HepG2 (cell line): Measurements from ENCODE around the gene SIX4. TPM values are rescaled to one million over a fixed set of nuclear protein-coding genes. Genes with fewer than 3 reads are reported as not detected.
A peak's percentile ranks its signal among the peaks of the same experiment; 100 is the strongest.

Source experiments
- ARNT2 ChIP-seq: sonication (generic); formaldehyde crosslinking; IDR thresholded peaks from 2 replicates; pipeline ENCODE4 v1.8.0; 2022; ENCODE audit warnings: mild to moderate bottlenecking, low read depth, missing genetic modification reagents, moderate library complexity
- GZF1 ChIP-seq: sonication (generic); formaldehyde crosslinking; IDR thresholded peaks from 2 replicates; pipeline ENCODE4 v1.5.1; 2020; ENCODE audit warnings: mild to moderate bottlenecking, missing genetic modification reagents
- HOXD1 ChIP-seq: sonication (generic); formaldehyde crosslinking; IDR thresholded peaks from 2 replicates; pipeline ENCODE4 v1.5.0; 2020; ENCODE audit warnings: missing genetic modification reagents
- IKZF4 ChIP-seq: sonication (generic); formaldehyde crosslinking; IDR thresholded peaks from 2 replicates; pipeline ENCODE4 v1.5.1; 2020; ENCODE audit warnings: borderline replicate concordance, mild to moderate bottlenecking, low read depth, missing genetic modification reagents; ENCODE audit errors: not compliant biosample characterization
- LCORL ChIP-seq, 2 experiments: fragments of 450-650 bp in 1 of 2; sonication (generic) in 1 of 2; formaldehyde crosslinking in 1 of 2; IDR thresholded peaks; 2 replicates each; pipeline versions ENCODE4 v1.5.0 to v1.6.1; 2017 to 2020; ENCODE audit warnings: antibody characterized with exemption in 1 of 2, missing genetic modification reagents in 1 of 2
- NCOA1 ChIP-seq: sonication (generic); formaldehyde crosslinking; IDR thresholded peaks from 2 replicates; pipeline ENCODE4 v1.9.0; 2021; ENCODE audit warnings: missing genetic modification reagents
- NFATC3 ChIP-seq: sonication (generic); formaldehyde crosslinking; IDR thresholded peaks from 2 replicates; pipeline ENCODE4 v1.5.1; 2020; ENCODE audit warnings: mild to moderate bottlenecking, missing genetic modification reagents
- TARDBP ChIP-seq: sonication (generic); formaldehyde crosslinking; IDR thresholded peaks from 2 replicates; pipeline ENCODE4 v1.8.0; 2022; ENCODE audit warnings: mild to moderate bottlenecking, missing genetic modification reagents
- TBP ChIP-seq: sonication (generic); formaldehyde crosslinking; IDR thresholded peaks from 2 replicates; pipeline ENCODE4 v1.5.0; 2020; ENCODE audit warnings: missing genetic modification reagents
- ZBTB21 ChIP-seq: sonication (generic); formaldehyde crosslinking; IDR thresholded peaks from 2 replicates; pipeline ENCODE4 v1.4.0; 2020; ENCODE audit warnings: missing genetic modification reagents
- ZFYVE20 ChIP-seq: sonication (generic); formaldehyde crosslinking; IDR thresholded peaks from 2 replicates; pipeline ENCODE4 v1.8.0; 2023; ENCODE audit warnings: low read depth, mild to moderate bottlenecking, moderate library complexity, missing genetic modification reagents, borderline replicate concordance
- ZNF292 ChIP-seq: sonication (generic); formaldehyde crosslinking; IDR thresholded peaks from 2 replicates; pipeline ENCODE4 v1.8.1; 2022; ENCODE audit warnings: mild to moderate bottlenecking, low read depth, missing genetic modification reagents, borderline replicate concordance
- ZNF501 ChIP-seq: sonication (generic); formaldehyde crosslinking; IDR thresholded peaks from 2 replicates; pipeline ENCODE4 v1.5.1; 2020; ENCODE audit warnings: mild to moderate bottlenecking, moderate library complexity, missing genetic modification reagents
- ZNF572 ChIP-seq: sonication (generic); formaldehyde crosslinking; IDR thresholded peaks from 2 replicates; pipeline ENCODE4 v1.5.1; 2020; ENCODE audit warnings: mild to moderate bottlenecking, missing genetic modification reagents
- ZNF605 ChIP-seq: sonication (generic); formaldehyde crosslinking; IDR thresholded peaks from 2 replicates; pipeline ENCODE4 v1.8.0; 2022; ENCODE audit warnings: mild to moderate bottlenecking, missing genetic modification reagents
- ZNF816 ChIP-seq: sonication (generic); formaldehyde crosslinking; IDR thresholded peaks from 2 replicates; pipeline ENCODE4 v1.8.0; 2022; ENCODE audit warnings: missing genetic modification reagents, mild to moderate bottlenecking, borderline replicate concordance
- ZSCAN31 ChIP-seq: sonication (generic); formaldehyde crosslinking; IDR thresholded peaks from 2 replicates; pipeline ENCODE4 v1.5.0; 2020; ENCODE audit warnings: low read depth, mild to moderate bottlenecking, missing genetic modification reagents
- polyA plus RNA-seq, 8 experiments: library from polyadenylated mRNA; depleted of rRNA in 3 of 8; stranded (reverse) in 7 of 8; unstranded in 1 of 8; fragments of >200 nt; fragmentation: Illumina TruSeq in 4 of 8; extraction: Trizol in 4 of 8; gene quantifications; 2 replicates each; pipeline versions ENCODE4 v1.2.1 to v1.2.3, GENCODE V29; 2011 to 2016; ENCODE audit warnings: low read depth in 4 of 8, missing spikeins in 1 of 8, mixed read lengths in 1 of 8; ENCODE audit not compliant: insufficient read depth in 1 of 8
- total RNA-seq, 5 experiments: library from RNA; depleted of rRNA; stranded (reverse); fragments of >200 nt; fragmentation: Illumina TruSeq; extraction: Trizol; gene quantifications; 2 replicates each; pipeline ENCODE4 v1.2.3, GENCODE V29; 2016; ENCODE audit warnings: low read depth in 1 of 5
- TF ChIP-seq, protein P1 (sequence below): sonication (generic); formaldehyde crosslinking; IDR thresholded peaks from 2 replicates; pipeline ENCODE4 v1.9.0; 2021; ENCODE audit warnings: mild to moderate bottlenecking, missing genetic modification reagents
- TF ChIP-seq, protein P2 (sequence below): sonication (generic); formaldehyde crosslinking; IDR thresholded peaks from 2 replicates; pipeline ENCODE4 v1.4.0; 2020; ENCODE audit warnings: missing genetic modification reagents
- TF ChIP-seq, protein P3 (sequence below): sonication (generic); formaldehyde crosslinking; IDR thresholded peaks from 2 replicates; pipeline ENCODE4 v1.5.0; 2020; ENCODE audit warnings: missing genetic modification reagents

The SIX4 gene
- total and polyA plus RNA-seq, 2 of the 13 experiments (the other 11 are each of a cell fraction or from before 2014, with no cell fraction given), result 5.0 to 6.0 TPM

DNA sequence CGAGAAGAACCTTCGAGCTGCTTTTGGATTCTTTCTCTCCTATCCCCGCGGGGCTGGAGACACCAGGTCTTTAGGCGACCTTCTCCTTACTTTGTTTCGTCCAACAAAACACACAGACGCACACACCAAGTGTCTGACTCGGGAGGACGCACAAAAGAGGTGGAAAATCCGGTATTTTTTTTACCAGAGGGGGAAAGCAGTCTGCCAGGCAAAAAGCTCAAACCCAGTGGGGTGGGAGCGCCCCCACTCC, 2.1 kb downstream of the SIX4 start (continued):
- TF ChIP-seq, protein P1, sequence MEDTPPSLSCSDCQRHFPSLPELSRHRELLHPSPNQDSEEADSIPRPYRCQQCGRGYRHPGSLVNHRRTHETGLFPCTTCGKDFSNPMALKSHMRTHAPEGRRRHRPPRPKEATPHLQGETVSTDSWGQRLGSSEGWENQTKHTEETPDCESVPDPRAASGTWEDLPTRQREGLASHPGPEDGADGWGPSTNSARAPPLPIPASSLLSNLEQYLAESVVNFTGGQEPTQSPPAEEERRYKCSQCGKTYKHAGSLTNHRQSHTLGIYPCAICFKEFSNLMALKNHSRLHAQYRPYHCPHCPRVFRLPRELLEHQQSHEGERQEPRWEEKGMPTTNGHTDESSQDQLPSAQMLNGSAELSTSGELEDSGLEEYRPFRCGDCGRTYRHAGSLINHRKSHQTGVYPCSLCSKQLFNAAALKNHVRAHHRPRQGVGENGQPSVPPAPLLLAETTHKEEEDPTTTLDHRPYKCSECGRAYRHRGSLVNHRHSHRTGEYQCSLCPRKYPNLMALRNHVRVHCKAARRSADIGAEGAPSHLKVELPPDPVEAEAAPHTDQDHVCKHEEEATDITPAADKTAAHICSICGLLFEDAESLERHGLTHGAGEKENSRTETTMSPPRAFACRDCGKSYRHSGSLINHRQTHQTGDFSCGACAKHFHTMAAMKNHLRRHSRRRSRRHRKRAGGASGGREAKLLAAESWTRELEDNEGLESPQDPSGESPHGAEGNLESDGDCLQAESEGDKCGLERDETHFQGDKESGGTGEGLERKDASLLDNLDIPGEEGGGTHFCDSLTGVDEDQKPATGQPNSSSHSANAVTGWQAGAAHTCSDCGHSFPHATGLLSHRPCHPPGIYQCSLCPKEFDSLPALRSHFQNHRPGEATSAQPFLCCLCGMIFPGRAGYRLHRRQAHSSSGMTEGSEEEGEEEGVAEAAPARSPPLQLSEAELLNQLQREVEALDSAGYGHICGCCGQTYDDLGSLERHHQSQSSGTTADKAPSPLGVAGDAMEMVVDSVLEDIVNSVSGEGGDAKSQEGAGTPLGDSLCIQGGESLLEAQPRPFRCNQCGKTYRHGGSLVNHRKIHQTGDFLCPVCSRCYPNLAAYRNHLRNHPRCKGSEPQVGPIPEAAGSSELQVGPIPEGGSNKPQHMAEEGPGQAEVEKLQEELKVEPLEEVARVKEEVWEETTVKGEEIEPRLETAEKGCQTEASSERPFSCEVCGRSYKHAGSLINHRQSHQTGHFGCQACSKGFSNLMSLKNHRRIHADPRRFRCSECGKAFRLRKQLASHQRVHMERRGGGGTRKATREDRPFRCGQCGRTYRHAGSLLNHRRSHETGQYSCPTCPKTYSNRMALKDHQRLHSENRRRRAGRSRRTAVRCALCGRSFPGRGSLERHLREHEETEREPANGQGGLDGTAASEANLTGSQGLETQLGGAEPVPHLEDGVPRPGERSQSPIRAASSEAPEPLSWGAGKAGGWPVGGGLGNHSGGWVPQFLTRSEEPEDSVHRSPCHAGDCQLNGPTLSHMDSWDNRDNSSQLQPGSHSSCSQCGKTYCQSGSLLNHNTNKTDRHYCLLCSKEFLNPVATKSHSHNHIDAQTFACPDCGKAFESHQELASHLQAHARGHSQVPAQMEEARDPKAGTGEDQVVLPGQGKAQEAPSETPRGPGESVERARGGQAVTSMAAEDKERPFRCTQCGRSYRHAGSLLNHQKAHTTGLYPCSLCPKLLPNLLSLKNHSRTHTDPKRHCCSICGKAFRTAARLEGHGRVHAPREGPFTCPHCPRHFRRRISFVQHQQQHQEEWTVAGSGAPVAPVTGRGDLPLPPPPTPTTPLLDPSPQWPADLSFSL, result no peak
- TF ChIP-seq ZNF292, result peak; percentile 44; the same call in 1 of the 2 replicates
- TF ChIP-seq ZBTB21, result no peak
- peak; percentile 81; the same call in 1 of the 2 replicates for TF ChIP-seq ZSCAN31 (CRISPR knock-in tag)
- TF ChIP-seq, protein P2, sequence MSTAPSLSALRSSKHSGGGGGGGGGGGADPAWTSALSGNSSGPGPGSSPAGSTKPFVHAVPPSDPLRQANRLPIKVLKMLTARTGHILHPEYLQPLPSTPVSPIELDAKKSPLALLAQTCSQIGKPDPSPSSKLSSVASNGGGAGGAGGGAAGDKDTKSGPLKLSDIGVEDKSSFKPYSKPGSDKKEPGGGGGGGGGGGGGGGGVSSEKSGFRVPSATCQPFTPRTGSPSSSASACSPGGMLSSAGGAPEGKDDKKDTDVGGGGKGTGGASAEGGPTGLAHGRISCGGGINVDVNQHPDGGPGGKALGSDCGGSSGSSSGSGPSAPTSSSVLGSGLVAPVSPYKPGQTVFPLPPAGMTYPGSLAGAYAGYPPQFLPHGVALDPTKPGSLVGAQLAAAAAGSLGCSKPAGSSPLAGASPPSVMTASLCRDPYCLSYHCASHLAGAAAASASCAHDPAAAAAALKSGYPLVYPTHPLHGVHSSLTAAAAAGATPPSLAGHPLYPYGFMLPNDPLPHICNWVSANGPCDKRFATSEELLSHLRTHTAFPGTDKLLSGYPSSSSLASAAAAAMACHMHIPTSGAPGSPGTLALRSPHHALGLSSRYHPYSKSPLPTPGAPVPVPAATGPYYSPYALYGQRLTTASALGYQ, result peak; percentile 28; the same call in 1 of the 2 replicates
- TF ChIP-seq ARNT2, result no peak
- peak; percentile 51; the same call in 1 of the 2 replicates for TF ChIP-seq GZF1
- 0 out of 2 replicates have a peak, but pooled peaks have one; percentile 11 for TF ChIP-seq TARDBP
- TF ChIP-seq IKZF4, result peak; percentile 6
- 0 out of 2 replicates have a peak, but pooled peaks have one; percentile 9 for TF ChIP-seq ZNF572 (CRISPR knock-in tag)
- 0 out of 2 replicates have a peak, but pooled peaks have one; percentile 52 for TF ChIP-seq NCOA1
- peak; percentile 81; the same call in 1 of the 2 replicates for TF ChIP-seq ZNF501
- no peak for TF ChIP-seq NFATC3 (CRISPR knock-in tag)
- TF ChIP-seq HOXD1 (CRISPR knock-in tag), result 0 out of 2 replicates have a peak, but pooled peaks have one; percentile 37
- TF ChIP-seq TBP (CRISPR knock-in tag), result no peak
- TF ChIP-seq, protein P3, sequence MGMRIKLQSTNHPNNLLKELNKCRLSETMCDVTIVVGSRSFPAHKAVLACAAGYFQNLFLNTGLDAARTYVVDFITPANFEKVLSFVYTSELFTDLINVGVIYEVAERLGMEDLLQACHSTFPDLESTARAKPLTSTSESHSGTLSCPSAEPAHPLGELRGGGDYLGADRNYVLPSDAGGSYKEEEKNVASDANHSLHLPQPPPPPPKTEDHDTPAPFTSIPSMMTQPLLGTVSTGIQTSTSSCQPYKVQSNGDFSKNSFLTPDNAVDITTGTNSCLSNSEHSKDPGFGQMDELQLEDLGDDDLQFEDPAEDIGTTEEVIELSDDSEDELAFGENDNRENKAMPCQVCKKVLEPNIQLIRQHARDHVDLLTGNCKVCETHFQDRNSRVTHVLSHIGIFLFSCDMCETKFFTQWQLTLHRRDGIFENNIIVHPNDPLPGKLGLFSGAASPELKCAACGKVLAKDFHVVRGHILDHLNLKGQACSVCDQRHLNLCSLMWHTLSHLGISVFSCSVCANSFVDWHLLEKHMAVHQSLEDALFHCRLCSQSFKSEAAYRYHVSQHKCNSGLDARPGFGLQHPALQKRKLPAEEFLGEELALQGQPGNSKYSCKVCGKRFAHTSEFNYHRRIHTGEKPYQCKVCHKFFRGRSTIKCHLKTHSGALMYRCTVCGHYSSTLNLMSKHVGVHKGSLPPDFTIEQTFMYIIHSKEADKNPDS, result peak; percentile 32; the same call in 1 of the 2 replicates
- no peak for TF ChIP-seq ZFYVE20 (CRISPR knock-in tag)
- TF ChIP-seq LCORL (IDR thresholded peaks at IDR 0.05), result no peak
- peak; percentile 54 for TF ChIP-seq LCORL (CRISPR knock-in tag; IDR thresholded peaks at IDR 0.05)
- TF ChIP-seq ZNF816 (CRISPR knock-in tag), result peak; percentile 55; the same call in 1 of the 2 replicates
- TF ChIP-seq ZNF605 (CRISPR knock-in tag), result 0 out of 2 replicates have a peak, but pooled peaks have one; percentile 8
